ENCODE data around the gene NHS. TPM values are rescaled to one million over a fixed set of nuclear protein-coding genes. Genes with fewer than 3 reads are reported as not detected.

NHS gene
- total RNA-seq, 1 experiment from 2014 or later = 5.7 TPM

DNA sequence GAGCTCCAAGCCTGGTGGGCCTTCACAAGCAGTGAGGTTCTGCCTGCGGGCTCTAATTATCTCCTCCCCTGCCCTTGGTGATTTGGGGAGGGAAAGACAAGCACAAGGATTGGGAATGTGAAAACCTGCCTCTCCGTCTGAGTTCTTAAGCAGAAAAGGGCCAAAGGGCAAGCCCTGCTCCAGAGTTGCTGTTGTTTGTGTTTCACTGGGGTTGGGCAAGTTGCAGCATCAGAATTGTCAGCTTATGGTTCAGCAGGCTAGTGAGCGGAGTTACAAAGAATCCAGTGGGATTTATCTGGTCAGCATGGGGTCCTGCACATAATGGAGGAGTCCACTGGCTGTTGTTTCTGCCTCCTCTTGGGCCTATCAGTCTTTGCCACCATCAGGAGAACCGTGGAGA, 60.5 kb downstream of the NHS start:
- Histone ChIP-seq H3K36me3 (ENCODE audit: control insufficient read depth in 1 of 2, insufficient read depth in 2 of 2, low read length in 2 of 2) (no peaks in the 10 kb centered on the region), H3K9ac (ENCODE audit: low read length) (no peak overlapping the region), H3K27me3 (ENCODE audit: insufficient read depth, low read length) (no peaks in the 10 kb centered on the region), H3K27ac (ENCODE audit: low read depth, low read length) (no peak overlapping the region), H3K4me2 (ENCODE audit: low read length) (no peak overlapping the region), H3K79me2 (ENCODE audit: insufficient read depth, low read length) (no peaks in the 10 kb centered on the region), H3K4me3 (replicated peaks in 1 of 2; ENCODE audit: low read depth in 1 of 2, low read length in 2 of 2) (no peak overlapping the region), H3K4me1 (ENCODE audit: control insufficient read depth in 1 of 2, insufficient read depth in 2 of 2, low read length in 2 of 2) (no peaks in the 10 kb centered on the region), H3K9me3 (ENCODE audit: control insufficient read depth in 1 of 2, insufficient read depth in 1 of 2, low read depth in 1 of 2, low read length in 2 of 2) (no peaks in the 10 kb centered on the region), H3K9me2 (ENCODE audit: insufficient read depth) (no peaks in the 10 kb centered on the region), H4K20me1 (ENCODE audit: insufficient read depth) (no peaks in the 10 kb centered on the region), H2AFZ (ENCODE audit: low read depth, low read length, poor library complexity, severe bottlenecking) (no peak overlapping the region)
- no peak for TF ChIP-seq POLR2AphosphoS5 (IDR thresholded peaks at IDR 0.05; ENCODE audit: low read depth, low read length)
- TF ChIP-seq, protein P1, sequence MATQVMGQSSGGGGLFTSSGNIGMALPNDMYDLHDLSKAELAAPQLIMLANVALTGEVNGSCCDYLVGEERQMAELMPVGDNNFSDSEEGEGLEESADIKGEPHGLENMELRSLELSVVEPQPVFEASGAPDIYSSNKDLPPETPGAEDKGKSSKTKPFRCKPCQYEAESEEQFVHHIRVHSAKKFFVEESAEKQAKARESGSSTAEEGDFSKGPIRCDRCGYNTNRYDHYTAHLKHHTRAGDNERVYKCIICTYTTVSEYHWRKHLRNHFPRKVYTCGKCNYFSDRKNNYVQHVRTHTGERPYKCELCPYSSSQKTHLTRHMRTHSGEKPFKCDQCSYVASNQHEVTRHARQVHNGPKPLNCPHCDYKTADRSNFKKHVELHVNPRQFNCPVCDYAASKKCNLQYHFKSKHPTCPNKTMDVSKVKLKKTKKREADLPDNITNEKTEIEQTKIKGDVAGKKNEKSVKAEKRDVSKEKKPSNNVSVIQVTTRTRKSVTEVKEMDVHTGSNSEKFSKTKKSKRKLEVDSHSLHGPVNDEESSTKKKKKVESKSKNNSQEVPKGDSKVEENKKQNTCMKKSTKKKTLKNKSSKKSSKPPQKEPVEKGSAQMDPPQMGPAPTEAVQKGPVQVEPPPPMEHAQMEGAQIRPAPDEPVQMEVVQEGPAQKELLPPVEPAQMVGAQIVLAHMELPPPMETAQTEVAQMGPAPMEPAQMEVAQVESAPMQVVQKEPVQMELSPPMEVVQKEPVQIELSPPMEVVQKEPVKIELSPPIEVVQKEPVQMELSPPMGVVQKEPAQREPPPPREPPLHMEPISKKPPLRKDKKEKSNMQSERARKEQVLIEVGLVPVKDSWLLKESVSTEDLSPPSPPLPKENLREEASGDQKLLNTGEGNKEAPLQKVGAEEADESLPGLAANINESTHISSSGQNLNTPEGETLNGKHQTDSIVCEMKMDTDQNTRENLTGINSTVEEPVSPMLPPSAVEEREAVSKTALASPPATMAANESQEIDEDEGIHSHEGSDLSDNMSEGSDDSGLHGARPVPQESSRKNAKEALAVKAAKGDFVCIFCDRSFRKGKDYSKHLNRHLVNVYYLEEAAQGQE (IDR thresholded peaks at IDR 0.05; ENCODE audit: low read depth) = no peak
- TF ChIP-seq FOSL1 (IDR thresholded peaks at IDR 0.05; ENCODE audit: low read depth) = no peak
- no peak for TF ChIP-seq EZH2 (IDR thresholded peaks at IDR 0.05)
- TF ChIP-seq ELF1 (IDR thresholded peaks at IDR 0.05; ENCODE audit: borderline replicate concordance, low read depth) = no peak
- no peak for TF ChIP-seq SRF (IDR thresholded peaks at IDR 0.05; ENCODE audit: low read depth)
- TF ChIP-seq RAD21 (IDR thresholded peaks at IDR 0.05; ENCODE audit: low read depth) = no peak
- TF ChIP-seq YY1 (IDR thresholded peaks at IDR 0.05; ENCODE audit: extremely low read depth, insufficient replicate concordance, low read depth, low read length) = no peak
- TF ChIP-seq CBX3 (IDR thresholded peaks at IDR 0.05; ENCODE audit: low read depth) = no peak
- DNase-seq (ENCODE audit: low read depth, low spot score) (no peak), ATAC-seq (no peak)
- no TSS peak for BruUV-seq (replicated peaks)
- RAD21 ChIA-PET (ENCODE audit: low non-redundant PET in 1 of 2, low total read pairs in 2 of 2, uncharacterized antibody in 2 of 2, unreplicated experiment in 2 of 2) = no interaction called here
- intact Hi-C loops (cut with micrococcal nuclease) = no loop called here
- POLR2A ChIA-PET = no interaction called here
- CTCF ChIA-PET = no interaction called here
